GM06990 (cell line): ENCODE data around the gene ADGRE2.

ENCODE experiments used
- DNase-seq: peaks from one replicate; pipeline ENCODE4 v3.0.0-alpha.2; 2011; ENCODE audit not compliant: insufficient read length; ENCODE audit errors: extremely low read depth
- H3K27me3 ChIP-seq: replicated peaks from 2 replicates; pipeline ENCODE4 v1.6.0; 2011; ENCODE audit warnings: low read length; ENCODE audit not compliant: control insufficient read depth, insufficient read depth
- H3K36me3 ChIP-seq: 2 replicates; pipeline ENCODE4 v1.5.1; 2011; ENCODE audit warnings: low read length; ENCODE audit not compliant: control insufficient read depth, insufficient read depth
- H3K4me3 ChIP-seq: replicated peaks from 2 replicates; pipeline ENCODE4 v1.5.1; 2011; ENCODE audit warnings: low read depth, mild to moderate bottlenecking, control low read depth, low read length
- CTCF ChIP-seq: IDR thresholded peaks from 2 replicates; pipeline ENCODE4 v1.5.1; 2011; ENCODE audit warnings: low read length, control low read depth, mild to moderate bottlenecking, inconsistent platforms; ENCODE audit not compliant: insufficient read depth, poor library complexity, severe bottlenecking

The ADGRE2 gene

DNA sequence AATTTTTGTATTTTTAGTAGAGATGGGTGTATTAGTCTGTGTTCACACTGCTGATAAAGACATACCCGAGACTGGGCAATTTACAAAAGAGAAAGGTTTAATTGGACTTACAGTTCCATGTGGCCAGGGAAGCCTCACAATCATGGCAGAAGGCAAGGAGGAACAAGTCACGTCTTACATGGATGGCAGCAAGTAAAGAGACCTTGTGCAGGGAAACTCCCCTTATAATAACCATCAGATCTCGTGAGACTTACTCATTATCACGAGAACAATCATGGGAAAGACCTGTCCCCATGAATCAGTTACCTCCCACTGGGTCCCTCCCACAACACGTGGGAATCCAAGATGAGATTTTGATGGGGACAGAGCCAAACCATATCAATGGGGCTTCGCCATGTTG, 73.9 kb downstream of the ADGRE2 start:
- no peak for TF ChIP-seq CTCF
- Histone ChIP-seq H3K27me3 (no peaks in the 10 kb centered on the region), H3K4me3 (no peak overlapping the region), H3K36me3 (peaks cover 19% of the 10 kb centered on the region)
- DNase-seq = no peak

- no peaks in the 10 kb centered on the region for H3K27me3 ChIP-seq
Measured at GRCh38 chr19:14703833-14704232, 74.5 kb downstream of the ADGRE2 start.

GRCh38 chr19:14700711-14701375, 77.5 kb downstream of the ADGRE2 start:
- no peak for TF ChIP-seq CTCF
- peaks cover 23% of the 10 kb centered on the region for H3K36me3 ChIP-seq
- DNase-seq = no peak
- H3K4me3 ChIP-seq = no peak overlapping the region
- H3K27me3 ChIP-seq = no peaks in the 10 kb centered on the region

More at GRCh38 chr19:14703833-14704232, 74.5 kb downstream of the ADGRE2 start:
- Histone ChIP-seq H3K4me3 (no peak overlapping the region), H3K36me3 (peaks cover 21% of the 10 kb centered on the region)
- TF ChIP-seq CTCF = no peak
- DNase-seq = no peak

DNA sequence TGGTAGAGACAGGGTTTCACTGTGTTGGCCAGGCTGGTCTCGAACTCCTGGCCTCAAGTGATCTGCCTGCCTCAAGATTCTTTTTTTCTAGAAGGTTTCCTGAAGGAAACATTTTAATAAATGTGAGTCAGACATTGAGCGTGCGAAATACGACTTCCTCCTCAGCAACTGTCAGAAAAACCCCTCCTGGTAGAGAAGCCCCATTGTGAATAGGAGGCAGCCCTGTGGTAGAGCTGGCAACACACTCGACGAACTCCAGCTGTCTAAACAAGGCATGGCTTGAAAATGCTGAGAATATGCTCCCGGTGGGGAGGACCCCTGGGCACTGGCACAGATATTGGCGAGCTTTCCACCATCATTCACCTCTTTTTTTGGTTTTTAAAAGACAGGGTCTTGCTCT, 78.7 kb downstream of the ADGRE2 start:
- Histone ChIP-seq H3K36me3 (peaks cover 29% of the 10 kb centered on the region), H3K27me3 (no peaks in the 10 kb centered on the region), H3K4me3 (no peak overlapping the region)
- no peak for DNase-seq
- no peak for TF ChIP-seq CTCF

DNA sequence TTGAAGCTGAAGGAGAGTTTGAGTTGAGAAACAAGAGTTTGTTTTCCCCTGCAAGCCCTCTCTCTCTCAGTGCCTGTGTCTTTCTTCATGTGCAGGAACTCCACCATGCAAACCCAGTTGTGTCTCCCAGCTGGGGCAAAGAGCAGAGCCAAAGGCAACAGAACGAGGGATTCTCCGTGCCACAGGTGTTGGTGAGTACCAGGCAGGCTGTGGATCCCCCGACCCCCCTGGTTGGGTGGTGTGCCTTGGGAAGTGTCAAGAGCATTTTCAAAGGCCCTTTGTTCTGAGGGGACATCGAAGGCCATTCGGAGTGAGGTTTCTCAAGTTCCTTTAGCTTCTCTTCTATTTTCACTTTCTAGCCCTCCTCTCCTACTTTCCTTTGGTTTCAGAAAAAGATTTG, 82.9 kb downstream of the ADGRE2 start:
- no peak for TF ChIP-seq CTCF
- no peak for DNase-seq
- H3K27me3 ChIP-seq = no peaks in the 10 kb centered on the region

More for the DNA sequence above, 82.9 kb downstream of the ADGRE2 start:
- Histone ChIP-seq H3K36me3 (peaks cover 12% of the 10 kb centered on the region), H3K4me3 (no peak overlapping the region)
